ENCODE data around the gene WNT3A.
"Not testable (repeated sequence)": the region's sequence is repeated elsewhere in the genome, so short reads cannot be mapped to it uniquely, and the experiment has no call there.

Gene WNT3A, protein sequence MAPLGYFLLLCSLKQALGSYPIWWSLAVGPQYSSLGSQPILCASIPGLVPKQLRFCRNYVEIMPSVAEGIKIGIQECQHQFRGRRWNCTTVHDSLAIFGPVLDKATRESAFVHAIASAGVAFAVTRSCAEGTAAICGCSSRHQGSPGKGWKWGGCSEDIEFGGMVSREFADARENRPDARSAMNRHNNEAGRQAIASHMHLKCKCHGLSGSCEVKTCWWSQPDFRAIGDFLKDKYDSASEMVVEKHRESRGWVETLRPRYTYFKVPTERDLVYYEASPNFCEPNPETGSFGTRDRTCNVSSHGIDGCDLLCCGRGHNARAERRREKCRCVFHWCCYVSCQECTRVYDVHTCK

DNA sequence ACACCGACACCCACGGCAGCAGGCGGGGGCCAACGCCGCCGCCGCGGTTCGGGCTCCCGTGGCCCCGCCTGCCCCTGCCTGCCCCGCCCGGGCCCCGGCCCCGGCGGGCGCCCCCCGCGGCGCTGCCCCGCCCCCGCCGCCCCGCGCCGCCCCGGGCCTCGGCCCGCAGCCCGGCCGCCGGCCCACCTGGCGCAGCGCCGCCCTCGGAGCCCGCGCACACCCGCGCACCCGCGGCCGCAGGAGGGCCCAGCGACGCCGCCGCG lies at the start of gene WNT3A:
WNT3A (plus strand) TSS at position 213 of the 263 bp plus-strand sequence. CDS start 131 bp downstream, outside the sequence.
- DNase-seq: peak; percentile 7

DNA sequence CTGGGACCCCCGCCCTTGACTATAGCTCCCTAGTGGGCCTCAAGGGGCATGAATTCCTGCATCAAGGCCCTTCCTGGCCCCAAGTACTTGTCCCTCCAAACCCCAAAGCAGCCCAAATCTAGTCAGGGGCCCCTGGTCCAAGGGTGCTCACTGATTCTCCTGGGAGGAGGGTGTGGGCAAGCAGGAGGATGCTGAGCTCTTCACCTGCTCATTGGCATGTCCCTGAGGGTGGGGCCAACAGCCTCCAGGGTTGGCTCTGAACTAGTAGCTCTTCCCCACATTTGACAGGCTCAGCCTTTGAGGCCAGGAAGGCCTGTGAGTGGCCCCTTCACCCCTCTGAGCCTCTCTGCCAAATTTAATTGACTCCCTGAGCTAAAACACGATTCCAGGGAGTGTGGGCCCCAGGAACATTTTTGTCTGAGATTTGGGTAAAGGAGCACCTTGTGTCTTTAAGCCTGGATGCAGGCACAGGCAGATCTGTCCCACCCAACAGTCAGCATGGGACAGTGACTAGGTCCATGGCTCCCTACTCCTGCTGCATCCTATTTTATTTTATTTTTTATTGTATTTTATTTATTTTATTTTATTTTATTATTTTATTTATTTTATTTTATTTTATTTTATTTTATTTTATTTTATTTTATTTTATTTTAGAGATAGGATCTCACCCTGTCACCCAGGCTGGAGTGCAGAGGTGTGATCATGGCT lies 48.0 kb upstream of the WNT3A start:
- no peak for DNase-seq

DNA sequence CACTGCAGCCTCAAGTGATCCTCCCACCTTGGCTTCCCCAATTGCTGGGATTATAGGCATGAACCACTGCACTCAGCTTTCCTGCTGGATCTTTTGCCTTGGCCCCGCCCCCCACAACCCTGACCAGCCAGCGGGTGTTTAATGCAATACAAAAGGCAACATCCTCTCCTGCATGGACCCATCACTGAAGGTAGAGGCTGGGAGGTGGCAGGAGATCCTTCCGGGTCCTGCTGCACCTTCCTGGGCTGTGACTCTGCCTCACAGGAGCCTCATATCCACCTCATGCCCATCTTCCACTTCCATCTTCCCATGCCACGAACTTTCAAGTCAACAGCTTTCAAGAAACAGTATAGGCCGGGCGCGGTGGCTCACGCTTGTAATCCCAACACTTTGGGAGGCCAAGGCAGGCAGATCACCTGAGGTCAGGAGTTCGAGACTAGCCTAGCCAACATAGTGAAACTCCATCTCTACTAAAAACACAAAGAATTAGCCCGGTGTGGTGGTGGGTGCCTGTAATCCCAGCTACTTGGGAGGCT lies 47.4 kb upstream of the WNT3A start:
- no peak for DNase-seq

DNA sequence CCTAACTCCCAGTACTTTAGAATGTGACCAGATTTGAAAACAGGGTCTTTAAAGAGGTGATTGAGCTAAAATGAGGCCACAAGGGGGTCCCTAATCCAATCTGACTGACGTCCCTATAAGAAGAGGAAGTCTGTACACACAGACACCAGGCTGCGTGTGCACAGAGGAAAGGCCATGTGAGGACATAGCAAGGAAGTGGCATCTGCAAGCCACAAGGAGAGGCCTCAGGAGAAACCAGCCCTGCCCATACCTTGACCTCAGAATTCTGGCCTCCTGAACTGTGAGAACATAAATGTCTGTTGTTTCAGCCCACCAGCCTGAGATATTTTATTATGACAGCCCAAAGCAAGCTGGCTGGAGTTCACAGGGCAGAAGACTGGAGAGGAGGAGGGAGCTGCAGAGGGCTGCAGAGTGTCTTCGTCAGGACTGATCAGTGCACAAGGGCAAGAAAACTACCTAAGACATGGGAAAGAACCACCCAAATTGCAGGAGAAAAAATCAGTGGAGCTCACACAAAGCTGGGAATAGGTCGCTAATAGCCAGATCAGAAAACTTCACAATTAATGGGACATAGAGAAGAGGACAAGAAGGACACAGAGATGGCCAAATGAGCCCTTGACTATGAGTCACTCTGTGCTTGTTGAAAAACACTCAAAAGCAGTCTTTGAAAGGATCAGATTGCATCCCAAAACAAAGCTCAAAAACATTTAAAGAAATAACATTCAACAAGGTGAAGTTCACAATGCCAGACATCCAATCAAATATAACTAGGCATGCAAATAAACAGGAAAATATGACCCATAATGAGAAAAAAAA lies 44.9 kb upstream of the WNT3A start:
- DNase-seq: no peak

DNA sequence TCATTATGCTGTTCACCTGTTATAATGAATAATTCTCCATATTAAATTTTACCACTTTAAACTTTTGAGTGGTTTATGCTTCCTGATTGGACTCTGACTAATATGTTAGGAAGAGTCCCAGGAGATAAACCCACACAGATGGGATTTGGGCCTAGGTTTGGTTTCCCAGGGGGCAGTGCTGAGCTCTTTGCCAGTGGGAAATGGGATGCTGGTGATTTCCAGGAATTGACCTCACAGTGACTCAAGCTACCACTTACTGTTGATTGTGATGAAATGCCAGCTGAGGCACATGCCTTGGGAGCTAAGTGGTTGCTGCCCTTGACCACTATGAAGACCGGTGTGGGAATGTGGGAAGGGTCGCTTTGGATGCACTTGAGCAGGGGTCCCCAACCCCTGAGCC lies 40.1 kb upstream of the WNT3A start:
- DNase-seq: not testable (repeated sequence)

DNA sequence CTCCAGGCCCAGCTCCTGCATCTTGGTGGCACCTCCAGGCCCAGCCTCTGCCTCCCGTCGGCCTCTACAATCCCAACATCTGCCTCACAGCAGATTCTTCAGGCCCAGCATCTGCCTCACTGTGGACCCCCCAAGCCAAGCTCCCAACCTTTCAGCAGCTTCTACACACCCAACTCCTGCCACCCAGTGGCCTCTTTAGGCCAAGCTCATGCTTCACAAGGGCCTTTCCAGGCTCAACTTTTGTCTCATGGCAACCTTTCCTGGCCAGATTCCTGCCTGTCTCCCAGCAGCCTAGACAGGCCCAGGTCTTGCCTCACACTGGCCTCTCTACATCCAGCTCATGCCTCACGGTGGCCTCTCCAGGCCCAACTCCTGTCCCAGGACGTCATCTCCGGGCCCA lies 39.0 kb upstream of the WNT3A start:
- not testable (repeated sequence) for DNase-seq

DNA sequence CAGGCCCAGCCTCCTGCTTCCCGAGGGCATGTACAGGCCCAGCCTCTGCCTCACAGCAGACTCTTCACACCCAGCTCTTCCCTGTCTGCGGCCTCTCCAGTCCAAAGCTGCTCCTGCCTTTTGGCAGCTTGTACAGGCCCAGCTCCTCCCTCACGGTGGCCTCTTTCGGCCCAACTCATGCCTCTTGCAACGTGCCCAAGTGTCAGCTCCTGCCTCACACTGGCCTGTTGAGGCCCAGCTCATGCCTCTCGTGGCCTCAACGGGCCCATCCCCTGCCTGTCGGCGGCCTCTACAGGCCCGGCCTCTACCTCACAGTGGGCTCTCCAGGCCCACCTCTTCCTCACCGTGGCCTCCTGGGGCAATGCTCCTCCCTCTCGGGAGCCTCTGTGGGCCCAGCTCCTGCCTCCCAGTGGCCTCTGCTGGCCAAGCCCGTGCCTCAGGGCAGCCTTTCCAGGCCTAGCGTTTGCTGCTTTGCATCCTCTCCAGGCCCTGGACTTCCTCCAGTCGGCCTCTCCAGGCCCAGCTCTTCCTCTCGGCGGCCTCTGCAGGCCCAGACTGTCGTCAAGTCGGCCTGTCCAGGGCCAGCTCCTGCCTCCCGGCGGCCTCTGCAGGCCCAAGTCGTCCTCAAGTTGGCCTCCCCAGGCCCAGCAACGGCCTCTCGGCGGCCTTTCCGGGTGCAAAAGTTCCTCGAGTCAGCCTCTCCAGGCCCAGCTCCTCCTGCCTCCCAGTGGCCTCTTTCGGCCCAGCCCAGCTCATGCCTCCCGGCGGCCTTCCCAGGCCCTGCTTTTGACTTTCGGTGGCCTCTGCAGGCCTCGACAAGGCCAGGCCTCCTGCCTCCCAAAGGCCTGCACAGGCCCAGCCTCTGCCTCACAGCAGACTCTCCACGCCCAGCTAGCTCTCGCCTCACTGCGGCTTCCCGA lies 36.5 kb upstream of the WNT3A start:
- DNase-seq: not testable (repeated sequence)

DNA sequence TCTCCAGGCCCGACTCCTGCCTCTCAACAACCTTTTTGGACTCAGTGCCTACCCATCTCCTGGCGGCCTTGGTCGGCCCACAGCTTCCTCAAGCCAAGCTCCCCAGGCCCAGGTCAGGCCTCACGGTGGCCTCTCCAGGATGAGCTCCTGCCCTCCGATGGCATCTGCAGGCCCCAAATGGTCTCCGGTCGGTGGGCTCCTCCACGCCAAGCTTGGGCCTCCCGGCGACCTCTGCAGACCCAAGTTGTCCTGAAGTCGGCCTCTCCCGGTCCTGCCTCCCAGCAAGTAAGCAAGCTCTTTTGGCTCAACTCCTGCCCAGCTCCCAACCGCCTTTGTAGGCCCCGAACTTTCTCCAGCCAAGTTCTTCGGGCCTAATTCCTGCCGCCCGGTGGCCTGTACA lies 35.6 kb upstream of the WNT3A start:
- DNase-seq: not testable (repeated sequence)

DNA sequence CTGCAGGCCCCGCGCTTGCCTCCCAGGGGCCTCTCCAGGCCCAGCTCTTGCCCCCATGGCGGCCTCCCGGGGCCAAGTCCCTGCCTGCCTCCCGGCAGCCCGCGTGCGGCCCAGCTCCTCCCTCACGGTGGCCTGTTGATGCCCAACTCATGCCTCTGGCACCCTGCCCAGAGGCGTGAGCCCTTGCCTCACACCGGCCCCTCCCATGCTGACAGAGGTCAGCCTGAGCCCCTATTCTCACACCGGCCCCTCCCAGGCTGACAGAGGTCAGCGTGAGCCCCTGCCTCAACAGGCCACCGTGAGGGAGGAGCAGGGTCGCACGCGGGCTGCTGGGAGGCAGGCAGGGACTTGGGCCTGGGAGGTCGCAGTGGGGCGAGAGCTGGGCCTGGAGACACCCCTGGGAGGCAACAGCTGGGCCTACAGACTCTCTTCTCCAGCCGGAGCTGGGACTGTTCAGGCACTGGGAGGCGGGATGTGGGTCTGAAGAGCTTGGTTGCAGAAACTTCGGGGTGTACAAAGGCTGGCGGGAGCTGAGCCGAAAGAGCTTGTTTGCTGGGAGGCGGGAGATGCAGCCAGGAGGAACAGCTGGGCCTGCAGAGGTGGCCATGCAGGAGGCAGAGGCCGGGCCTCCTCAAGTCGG lies 35.0 kb upstream of the WNT3A start:
- DNase-seq: not testable (repeated sequence)

GRCh38 chr1:227972283-227972679 lies 34.5 kb upstream of the WNT3A start:
- DNase-seq: not testable (repeated sequence)

GRCh38 chr1:227972843-227973374 lies 33.9 kb upstream of the WNT3A start:
- DNase-seq: peak; percentile 65

DNA sequence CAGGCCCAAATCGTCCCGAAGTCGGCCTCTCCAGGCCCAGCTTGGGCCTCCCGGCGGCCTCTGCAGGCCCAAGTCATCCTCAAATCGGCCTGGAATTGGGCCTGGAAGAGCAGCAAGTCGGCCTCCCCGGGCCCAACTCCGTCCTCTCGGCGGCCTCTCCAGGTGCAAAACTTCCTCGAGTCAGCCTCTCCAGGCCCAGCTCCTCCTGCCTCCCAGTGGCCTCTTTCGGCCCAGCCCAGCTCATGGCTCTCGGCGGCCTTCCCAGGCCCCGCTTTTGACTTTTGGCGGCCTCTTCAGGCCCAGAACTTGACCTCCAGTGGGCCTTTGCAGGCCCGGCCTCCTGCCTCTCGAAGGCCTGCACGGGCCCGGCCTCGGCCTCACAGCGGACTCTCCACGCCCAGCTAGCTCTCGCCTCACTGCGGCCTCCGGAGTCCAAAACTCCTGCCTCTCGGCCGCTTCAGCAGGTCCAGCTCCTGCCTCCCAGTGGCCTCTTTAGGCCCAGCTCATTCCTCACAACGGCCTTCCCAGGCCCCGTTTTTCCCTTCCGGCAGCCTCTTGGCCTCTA lies 33.0 kb upstream of the WNT3A start:
- DNase-seq: not testable (repeated sequence)

DNA sequence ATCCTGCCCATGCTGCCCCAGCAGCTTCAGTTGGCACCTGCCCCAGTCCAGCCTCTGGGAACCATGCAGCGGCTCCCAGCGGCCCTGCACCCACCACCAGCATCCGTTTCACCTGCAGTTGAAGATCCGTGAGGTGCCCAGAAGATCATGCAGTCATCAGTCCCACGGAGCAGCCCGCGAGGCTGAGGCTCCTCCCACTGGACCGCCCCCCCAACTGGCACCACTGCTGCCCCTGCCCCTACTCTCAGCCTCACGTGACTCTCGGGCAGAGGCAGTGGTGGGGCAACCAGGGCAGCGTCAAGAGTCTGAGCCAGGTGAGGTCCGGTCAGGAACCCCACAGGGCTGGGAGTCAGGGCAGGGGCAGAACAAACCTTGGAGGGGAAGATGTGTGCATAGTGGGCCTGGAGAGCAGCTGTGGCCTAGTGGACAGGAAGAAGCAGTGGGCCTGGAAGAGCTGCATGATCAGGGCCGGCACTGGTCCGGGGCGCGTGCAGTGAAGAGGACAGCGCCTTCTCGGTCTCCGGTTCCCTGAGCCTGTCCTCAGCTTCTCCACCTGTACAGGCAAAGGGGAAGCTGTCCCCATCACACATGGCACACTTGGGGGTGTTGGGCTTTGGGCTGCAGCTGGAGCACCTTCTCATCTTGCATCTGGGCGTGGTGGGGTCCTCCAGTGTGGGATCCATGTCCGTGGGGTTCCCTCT lies 31.1 kb upstream of the WNT3A start:
- not testable (repeated sequence) for DNase-seq

GRCh38 chr1:227987181-227987580 lies 19.6 kb upstream of the WNT3A start:
- no peak for DNase-seq

- DNase-seq: no peak
Observed at GRCh38 chr1:227994632-227995300, 12.0 kb upstream of the WNT3A start.

GRCh38 chr1:227996187-227996950 lies 10.4 kb upstream of the WNT3A start:
- DNase-seq: no peak

DNA sequence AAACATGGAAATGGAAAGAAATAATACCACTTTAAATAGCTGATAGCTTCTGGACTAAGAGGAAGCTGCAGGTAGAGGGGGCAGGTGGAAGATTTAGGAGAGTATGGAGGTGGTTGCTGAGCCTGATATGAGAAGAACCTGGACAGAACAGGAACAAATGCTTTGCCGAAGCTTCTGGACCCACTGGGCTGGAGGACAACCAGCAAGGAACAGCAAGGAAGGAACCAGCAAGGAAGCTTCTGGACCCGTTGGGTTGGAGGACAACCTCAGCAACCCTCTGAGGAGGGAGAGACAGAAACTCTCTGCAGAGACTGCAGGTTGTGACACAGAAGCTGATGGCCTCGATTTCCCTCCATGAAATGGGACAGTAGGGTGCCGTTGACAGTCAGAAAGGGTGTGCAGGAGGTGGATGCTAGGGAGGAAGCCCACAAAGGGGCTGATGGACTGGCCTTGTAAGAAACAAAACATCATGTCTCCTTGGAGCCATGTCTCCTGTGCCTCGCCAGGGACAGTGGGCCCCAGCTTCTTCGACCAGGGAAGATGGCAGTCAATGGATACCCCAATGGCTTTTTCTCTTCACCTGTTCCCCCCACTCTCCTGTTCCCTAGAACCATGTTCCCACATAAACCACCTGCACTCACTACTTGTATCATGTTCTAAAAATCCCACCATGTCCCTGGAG lies 8.3 kb upstream of the WNT3A start:
- no peak for DNase-seq
